Neural cell (in vitro differentiated cells): ENCODE measurements around the gene MAPK4.

ENCODE experiments used
- MXI1 ChIP-seq: fragments of 450-650 bp; conservative IDR thresholded peaks from 2 replicates; pipeline ENCODE4 v1.6.1; 2014; ENCODE audit warnings: antibody characterized with exemption, mild to moderate bottlenecking; ENCODE audit not compliant: poor library complexity, severe bottlenecking
- SMC3 ChIP-seq: fragments of 450-650 bp; conservative IDR thresholded peaks from 2 replicates; pipeline ENCODE4 v1.6.1; 2014; ENCODE audit warnings: antibody characterized with exemption, mild to moderate bottlenecking, moderate library complexity; ENCODE audit not compliant: poor library complexity
- TF ChIP-seq, protein P1 (sequence below): IDR thresholded peaks from 2 replicates; pipeline ENCODE4 v1.6.1; 2012; ENCODE audit warnings: borderline replicate concordance
- TF ChIP-seq, protein P2 (sequence below): fragments of 450-650 bp; IDR thresholded peaks from 2 replicates; pipeline ENCODE4 v1.5.1; 2014; ENCODE audit warnings: antibody characterized with exemption, mild to moderate bottlenecking, moderate library complexity; ENCODE audit not compliant: poor library complexity, severe bottlenecking

DNA sequence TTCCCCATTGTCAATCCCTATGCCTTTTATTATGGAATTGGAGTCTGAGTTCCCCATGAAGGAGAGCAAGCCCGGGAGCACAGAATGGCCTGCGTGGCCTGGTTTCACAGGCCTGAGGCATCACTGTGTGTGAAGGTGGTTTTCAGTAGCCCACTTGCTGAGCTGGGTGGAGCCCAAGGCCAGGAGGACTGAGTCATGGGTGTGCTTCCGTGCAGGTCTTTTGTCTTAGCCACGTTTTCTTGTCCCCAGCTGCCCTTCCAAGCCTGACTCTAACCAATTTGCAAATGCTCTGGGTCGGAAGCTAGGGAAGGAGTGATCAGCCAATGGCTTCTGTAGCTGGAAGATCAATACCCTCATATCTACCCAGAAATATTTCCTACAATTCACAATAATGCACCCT lies 119.2 kb downstream of the MAPK4 start:
- TF ChIP-seq, protein P1, sequence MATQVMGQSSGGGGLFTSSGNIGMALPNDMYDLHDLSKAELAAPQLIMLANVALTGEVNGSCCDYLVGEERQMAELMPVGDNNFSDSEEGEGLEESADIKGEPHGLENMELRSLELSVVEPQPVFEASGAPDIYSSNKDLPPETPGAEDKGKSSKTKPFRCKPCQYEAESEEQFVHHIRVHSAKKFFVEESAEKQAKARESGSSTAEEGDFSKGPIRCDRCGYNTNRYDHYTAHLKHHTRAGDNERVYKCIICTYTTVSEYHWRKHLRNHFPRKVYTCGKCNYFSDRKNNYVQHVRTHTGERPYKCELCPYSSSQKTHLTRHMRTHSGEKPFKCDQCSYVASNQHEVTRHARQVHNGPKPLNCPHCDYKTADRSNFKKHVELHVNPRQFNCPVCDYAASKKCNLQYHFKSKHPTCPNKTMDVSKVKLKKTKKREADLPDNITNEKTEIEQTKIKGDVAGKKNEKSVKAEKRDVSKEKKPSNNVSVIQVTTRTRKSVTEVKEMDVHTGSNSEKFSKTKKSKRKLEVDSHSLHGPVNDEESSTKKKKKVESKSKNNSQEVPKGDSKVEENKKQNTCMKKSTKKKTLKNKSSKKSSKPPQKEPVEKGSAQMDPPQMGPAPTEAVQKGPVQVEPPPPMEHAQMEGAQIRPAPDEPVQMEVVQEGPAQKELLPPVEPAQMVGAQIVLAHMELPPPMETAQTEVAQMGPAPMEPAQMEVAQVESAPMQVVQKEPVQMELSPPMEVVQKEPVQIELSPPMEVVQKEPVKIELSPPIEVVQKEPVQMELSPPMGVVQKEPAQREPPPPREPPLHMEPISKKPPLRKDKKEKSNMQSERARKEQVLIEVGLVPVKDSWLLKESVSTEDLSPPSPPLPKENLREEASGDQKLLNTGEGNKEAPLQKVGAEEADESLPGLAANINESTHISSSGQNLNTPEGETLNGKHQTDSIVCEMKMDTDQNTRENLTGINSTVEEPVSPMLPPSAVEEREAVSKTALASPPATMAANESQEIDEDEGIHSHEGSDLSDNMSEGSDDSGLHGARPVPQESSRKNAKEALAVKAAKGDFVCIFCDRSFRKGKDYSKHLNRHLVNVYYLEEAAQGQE, result no peak
- TF ChIP-seq SMC3 (no peak), MXI1 (no peak)
- TF ChIP-seq, protein P2, sequence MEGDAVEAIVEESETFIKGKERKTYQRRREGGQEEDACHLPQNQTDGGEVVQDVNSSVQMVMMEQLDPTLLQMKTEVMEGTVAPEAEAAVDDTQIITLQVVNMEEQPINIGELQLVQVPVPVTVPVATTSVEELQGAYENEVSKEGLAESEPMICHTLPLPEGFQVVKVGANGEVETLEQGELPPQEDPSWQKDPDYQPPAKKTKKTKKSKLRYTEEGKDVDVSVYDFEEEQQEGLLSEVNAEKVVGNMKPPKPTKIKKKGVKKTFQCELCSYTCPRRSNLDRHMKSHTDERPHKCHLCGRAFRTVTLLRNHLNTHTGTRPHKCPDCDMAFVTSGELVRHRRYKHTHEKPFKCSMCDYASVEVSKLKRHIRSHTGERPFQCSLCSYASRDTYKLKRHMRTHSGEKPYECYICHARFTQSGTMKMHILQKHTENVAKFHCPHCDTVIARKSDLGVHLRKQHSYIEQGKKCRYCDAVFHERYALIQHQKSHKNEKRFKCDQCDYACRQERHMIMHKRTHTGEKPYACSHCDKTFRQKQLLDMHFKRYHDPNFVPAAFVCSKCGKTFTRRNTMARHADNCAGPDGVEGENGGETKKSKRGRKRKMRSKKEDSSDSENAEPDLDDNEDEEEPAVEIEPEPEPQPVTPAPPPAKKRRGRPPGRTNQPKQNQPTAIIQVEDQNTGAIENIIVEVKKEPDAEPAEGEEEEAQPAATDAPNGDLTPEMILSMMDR, result no peak
